ENCODE measurements around the gene ADARB1. TPM values are rescaled to one million over a fixed set of nuclear protein-coding genes. Genes with fewer than 3 reads are reported as not detected.

The ADARB1 gene
- total and polyA plus RNA-seq, 2 experiments from 2014 or later = 4.8 to 14.8 TPM

DNA sequence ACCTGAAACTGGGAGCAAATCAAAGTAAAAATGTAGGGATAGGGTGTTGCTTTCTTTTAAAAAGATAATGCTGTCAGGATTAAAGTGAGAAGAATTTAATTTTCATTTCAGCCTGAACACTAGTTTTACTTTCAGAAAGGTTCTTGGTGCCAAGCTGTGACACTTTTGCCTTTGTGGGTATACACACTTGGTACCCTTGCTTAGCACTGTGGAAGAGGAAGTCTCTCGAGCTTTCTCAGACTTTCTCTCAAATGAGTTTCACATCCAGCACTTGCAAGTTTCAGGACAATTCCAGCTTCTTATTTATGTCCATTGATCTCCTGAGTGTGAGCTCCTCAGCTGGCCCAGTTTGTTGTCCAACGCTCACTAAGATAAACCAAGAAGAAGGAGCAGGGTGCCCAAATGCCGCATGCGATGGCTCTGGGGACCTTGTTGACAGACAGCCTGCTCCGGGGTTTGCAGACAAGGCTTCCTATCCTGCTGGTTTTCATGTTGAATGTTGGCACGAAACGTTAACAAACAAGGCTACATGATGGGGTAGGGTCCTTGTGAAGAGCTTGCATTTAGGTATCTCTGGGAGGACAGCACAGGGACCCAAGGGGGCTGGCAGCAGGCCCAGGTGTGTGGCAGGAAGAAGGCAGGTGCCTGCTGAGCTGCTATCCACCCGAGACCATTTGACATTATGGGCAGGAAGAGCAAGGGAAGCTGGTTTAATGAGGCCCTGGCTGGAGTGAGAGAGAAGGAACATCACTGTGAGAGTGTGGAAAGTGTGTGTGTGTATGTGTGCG lies 133.7 kb downstream of the ADARB1 start:
- H3K4me1 Mint-ChIP-seq = peaks cover 4% of the 10 kb centered on the region; the same call in 1 of the 3 replicates
- ATAC-seq (no peak), DNase-seq (ENCODE audit: low spot score) (no peak)
- H3K9me3 Mint-ChIP-seq = no peaks in the 10 kb centered on the region
- H3K36me3 ChIP-seq (ENCODE audit: insufficient read depth) = no peaks in the 10 kb centered on the region
- peaks cover 4% of the 10 kb centered on the region for H3K27me3 Mint-ChIP-seq (ENCODE audit: insufficient read depth, low read depth, poor library complexity)
- H3K27ac ChIP-seq (ENCODE audit: low read depth) = no peak overlapping the region
- no peak overlapping the region for H3K4me3 Mint-ChIP-seq
- no peaks in the 10 kb centered on the region for H3K4me1 ChIP-seq (ENCODE audit: insufficient read depth)
- no peak overlapping the region for H3K4me3 ChIP-seq
- H3F3A ChIP-seq (replicated peaks; ENCODE audit: low read depth) = no peaks in the 10 kb centered on the region
- no peak overlapping the region for H2AFZ ChIP-seq
- H3K9me2 ChIP-seq (ENCODE audit: insufficient read depth) = no peaks in the 10 kb centered on the region
- no peaks in the 10 kb centered on the region for H3K27me3 ChIP-seq (ENCODE audit: insufficient read depth)
- H3K79me2 ChIP-seq (replicated peaks; ENCODE audit: insufficient read depth) = no peaks in the 10 kb centered on the region
- no peaks in the 10 kb centered on the region for H4K20me1 ChIP-seq (replicated peaks; ENCODE audit: insufficient read depth)
- no peaks in the 10 kb centered on the region for H3K36me3 Mint-ChIP-seq (ENCODE audit: low read depth)
- H3K27ac Mint-ChIP-seq = no peak overlapping the region
- TF ChIP-seq EZH2 (IDR thresholded peaks at IDR 0.05; ENCODE audit: low read depth, unreplicated experiment) (no peak), JUNB (IDR thresholded peaks at IDR 0.05; ENCODE audit: unreplicated experiment) (no peak), POLR2AphosphoS5 (IDR thresholded peaks at IDR 0.05; ENCODE audit: low read depth) (no peak), NANOG (IDR thresholded peaks at IDR 0.05; ENCODE audit: borderline replicate concordance) (no peak), STAT1 (IDR thresholded peaks at IDR 0.05; ENCODE audit: unreplicated experiment) (no peak), ZNF331 (CRISPR knock-in tag; IDR thresholded peaks at IDR 0.05; ENCODE audit: low read depth) (no peak), EZH2phosphoT487 (IDR thresholded peaks at IDR 0.05; ENCODE audit: unreplicated experiment) (no peak), ZNF114 (CRISPR knock-in tag; IDR thresholded peaks at IDR 0.05) (no peak), CREB1 (CRISPR knock-in tag; IDR thresholded peaks at IDR 0.05; ENCODE audit: low read depth) (no peak)
- TF ChIP-seq, protein P1, sequence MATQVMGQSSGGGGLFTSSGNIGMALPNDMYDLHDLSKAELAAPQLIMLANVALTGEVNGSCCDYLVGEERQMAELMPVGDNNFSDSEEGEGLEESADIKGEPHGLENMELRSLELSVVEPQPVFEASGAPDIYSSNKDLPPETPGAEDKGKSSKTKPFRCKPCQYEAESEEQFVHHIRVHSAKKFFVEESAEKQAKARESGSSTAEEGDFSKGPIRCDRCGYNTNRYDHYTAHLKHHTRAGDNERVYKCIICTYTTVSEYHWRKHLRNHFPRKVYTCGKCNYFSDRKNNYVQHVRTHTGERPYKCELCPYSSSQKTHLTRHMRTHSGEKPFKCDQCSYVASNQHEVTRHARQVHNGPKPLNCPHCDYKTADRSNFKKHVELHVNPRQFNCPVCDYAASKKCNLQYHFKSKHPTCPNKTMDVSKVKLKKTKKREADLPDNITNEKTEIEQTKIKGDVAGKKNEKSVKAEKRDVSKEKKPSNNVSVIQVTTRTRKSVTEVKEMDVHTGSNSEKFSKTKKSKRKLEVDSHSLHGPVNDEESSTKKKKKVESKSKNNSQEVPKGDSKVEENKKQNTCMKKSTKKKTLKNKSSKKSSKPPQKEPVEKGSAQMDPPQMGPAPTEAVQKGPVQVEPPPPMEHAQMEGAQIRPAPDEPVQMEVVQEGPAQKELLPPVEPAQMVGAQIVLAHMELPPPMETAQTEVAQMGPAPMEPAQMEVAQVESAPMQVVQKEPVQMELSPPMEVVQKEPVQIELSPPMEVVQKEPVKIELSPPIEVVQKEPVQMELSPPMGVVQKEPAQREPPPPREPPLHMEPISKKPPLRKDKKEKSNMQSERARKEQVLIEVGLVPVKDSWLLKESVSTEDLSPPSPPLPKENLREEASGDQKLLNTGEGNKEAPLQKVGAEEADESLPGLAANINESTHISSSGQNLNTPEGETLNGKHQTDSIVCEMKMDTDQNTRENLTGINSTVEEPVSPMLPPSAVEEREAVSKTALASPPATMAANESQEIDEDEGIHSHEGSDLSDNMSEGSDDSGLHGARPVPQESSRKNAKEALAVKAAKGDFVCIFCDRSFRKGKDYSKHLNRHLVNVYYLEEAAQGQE (IDR thresholded peaks at IDR 0.05; ENCODE audit: unreplicated experiment) = no peak
- TF ChIP-seq, protein P2, sequence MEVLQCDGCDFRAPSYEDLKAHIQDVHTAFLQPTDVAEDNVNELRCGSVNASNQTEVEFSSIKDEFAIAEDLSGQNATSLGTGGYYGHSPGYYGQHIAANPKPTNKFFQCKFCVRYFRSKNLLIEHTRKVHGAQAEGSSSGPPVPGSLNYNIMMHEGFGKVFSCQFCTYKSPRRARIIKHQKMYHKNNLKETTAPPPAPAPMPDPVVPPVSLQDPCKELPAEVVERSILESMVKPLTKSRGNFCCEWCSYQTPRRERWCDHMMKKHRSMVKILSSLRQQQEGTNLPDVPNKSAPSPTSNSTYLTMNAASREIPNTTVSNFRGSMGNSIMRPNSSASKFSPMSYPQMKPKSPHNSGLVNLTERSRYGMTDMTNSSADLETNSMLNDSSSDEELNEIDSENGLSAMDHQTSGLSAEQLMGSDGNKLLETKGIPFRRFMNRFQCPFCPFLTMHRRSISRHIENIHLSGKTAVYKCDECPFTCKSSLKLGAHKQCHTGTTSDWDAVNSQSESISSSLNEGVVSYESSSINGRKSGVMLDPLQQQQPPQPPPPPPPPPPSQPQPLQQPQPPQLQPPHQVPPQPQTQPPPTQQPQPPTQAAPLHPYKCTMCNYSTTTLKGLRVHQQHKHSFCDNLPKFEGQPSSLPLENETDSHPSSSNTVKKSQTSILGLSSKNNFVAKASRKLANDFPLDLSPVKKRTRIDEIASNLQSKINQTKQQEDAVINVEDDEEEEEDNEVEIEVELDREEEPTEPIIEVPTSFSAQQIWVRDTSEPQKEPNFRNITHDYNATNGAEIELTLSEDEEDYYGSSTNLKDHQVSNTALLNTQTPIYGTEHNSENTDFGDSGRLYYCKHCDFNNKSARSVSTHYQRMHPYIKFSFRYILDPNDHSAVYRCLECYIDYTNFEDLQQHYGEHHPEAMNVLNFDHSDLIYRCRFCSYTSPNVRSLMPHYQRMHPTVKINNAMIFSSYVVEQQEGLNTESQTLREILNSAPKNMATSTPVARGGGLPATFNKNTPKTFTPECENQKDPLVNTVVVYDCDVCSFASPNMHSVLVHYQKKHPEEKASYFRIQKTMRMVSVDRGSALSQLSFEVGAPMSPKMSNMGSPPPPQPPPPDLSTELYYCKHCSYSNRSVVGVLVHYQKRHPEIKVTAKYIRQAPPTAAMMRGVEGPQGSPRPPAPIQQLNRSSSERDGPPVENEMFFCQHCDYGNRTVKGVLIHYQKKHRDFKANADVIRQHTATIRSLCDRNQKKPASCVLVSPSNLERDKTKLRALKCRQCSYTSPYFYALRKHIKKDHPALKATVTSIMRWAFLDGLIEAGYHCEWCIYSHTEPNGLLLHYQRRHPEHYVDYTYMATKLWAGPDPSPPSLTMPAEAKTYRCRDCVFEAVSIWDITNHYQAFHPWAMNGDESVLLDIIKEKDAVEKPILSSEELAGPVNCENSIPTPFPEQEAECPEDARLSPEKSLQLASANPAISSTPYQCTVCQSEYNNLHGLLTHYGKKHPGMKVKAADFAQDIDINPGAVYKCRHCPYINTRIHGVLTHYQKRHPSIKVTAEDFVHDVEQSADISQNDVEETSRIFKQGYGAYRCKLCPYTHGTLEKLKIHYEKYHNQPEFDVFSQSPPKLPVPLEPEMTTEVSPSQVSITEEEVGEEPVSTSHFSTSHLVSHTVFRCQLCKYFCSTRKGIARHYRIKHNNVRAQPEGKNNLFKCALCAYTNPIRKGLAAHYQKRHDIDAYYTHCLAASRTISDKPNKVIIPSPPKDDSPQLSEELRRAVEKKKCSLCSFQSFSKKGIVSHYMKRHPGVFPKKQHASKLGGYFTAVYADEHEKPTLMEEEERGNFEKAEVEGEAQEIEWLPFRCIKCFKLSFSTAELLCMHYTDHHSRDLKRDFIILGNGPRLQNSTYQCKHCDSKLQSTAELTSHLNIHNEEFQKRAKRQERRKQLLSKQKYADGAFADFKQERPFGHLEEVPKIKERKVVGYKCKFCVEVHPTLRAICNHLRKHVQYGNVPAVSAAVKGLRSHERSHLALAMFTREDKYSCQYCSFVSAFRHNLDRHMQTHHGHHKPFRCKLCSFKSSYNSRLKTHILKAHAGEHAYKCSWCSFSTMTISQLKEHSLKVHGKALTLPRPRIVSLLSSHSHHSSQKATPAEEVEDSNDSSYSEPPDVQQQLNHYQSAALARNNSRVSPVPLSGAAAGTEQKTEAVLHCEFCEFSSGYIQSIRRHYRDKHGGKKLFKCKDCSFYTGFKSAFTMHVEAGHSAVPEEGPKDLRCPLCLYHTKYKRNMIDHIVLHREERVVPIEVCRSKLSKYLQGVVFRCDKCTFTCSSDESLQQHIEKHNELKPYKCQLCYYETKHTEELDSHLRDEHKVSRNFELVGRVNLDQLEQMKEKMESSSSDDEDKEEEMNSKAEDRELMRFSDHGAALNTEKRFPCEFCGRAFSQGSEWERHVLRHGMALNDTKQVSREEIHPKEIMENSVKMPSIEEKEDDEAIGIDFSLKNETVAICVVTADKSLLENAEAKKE (CRISPR knock-in tag; IDR thresholded peaks at IDR 0.05) = no peak
- TF ChIP-seq, protein P3, sequence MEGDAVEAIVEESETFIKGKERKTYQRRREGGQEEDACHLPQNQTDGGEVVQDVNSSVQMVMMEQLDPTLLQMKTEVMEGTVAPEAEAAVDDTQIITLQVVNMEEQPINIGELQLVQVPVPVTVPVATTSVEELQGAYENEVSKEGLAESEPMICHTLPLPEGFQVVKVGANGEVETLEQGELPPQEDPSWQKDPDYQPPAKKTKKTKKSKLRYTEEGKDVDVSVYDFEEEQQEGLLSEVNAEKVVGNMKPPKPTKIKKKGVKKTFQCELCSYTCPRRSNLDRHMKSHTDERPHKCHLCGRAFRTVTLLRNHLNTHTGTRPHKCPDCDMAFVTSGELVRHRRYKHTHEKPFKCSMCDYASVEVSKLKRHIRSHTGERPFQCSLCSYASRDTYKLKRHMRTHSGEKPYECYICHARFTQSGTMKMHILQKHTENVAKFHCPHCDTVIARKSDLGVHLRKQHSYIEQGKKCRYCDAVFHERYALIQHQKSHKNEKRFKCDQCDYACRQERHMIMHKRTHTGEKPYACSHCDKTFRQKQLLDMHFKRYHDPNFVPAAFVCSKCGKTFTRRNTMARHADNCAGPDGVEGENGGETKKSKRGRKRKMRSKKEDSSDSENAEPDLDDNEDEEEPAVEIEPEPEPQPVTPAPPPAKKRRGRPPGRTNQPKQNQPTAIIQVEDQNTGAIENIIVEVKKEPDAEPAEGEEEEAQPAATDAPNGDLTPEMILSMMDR (conservative IDR thresholded peaks at IDR 0.05; ENCODE audit: low read depth in 2 of 2) = no peak
- TF ChIP-seq, protein P4, sequence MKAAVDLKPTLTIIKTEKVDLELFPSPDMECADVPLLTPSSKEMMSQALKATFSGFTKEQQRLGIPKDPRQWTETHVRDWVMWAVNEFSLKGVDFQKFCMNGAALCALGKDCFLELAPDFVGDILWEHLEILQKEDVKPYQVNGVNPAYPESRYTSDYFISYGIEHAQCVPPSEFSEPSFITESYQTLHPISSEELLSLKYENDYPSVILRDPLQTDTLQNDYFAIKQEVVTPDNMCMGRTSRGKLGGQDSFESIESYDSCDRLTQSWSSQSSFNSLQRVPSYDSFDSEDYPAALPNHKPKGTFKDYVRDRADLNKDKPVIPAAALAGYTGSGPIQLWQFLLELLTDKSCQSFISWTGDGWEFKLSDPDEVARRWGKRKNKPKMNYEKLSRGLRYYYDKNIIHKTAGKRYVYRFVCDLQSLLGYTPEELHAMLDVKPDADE (IDR thresholded peaks at IDR 0.05) = no peak
- H3K4me2 ChIP-seq = no peak overlapping the region
